Stimulated activated CD4-positive, alpha-beta T cell treated with anti-CD3 and anti-CD28 coated beads, TNF-alpha, amount 100 ng/mL, for 48 hours (primary cell): Measurements from ENCODE around the gene INSRR.

Experiments
- DNase-seq, 3 donors: peaks; one replicate each; pipeline ENCODE4 v3.0.0-alpha.2; 2020; ENCODE audit warnings: low read depth in 3 of 3

Gene INSRR

GRCh38 chr1:156826630-156827029, 32.3 kb downstream of the INSRR start:
- DNase-seq, result no peak

DNA sequence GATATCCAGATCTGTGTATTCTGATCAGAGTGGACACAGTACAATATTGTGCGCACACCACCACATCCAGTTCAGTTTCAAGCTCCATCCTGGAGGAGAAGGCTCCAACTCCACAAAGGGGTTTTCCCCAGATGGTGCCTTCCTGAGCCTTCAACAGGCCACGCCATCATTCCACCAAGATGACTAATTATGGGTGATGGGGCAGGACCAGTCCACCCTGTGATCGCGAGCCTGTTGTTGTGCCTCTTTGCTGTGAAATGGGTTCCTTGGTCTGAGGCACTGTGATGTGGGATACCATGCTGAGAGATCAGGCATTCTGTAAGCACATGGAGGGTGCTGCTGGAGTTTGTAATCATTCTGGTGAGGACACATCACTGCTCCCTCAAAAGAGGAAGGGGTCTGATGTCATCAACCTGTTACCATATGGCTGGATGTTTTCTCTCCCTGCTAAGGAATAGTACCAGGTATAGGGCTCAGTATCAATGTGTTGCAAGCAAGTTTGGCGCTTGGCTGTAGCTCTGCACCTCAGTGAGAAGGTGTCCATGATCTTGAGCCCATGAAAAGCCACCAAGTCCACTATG, 35.6 kb downstream of the INSRR start:
- no peak for DNase-seq

GRCh38 chr1:156822680-156823079, 36.2 kb downstream of the INSRR start:
- no peak for DNase-seq

DNA sequence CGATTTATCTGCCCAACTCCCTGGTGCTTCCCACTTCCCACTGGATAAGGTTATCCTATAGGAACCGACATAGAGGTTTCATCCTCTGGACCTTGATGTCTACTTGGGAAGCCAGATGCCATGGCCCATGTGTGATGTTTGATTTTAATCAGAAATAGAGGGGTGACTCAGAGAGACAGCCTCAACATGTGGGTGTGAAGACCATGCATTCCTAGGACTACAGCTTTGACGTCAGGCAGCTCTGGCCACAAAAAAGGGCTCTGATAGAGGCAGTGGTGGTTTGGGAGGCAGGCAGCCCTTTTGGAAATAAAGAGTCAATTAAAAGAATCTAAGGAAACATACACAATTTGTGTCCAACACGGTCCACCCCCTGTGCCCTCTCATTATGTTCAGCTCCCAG, 37.1 kb downstream of the INSRR start:
- no peak for DNase-seq

GRCh38 chr1:156816561-156817328, 42.2 kb downstream of the INSRR start, which contains the start of gene SH2D2A:
Gene SH2D2A, minus strand, starts transcription at chr1:156816848. Its CDS starts 140 bp downstream, at chr1:156816708.
- DNase-seq, result peak; percentile 86 to 93 (median 87)

DNA sequence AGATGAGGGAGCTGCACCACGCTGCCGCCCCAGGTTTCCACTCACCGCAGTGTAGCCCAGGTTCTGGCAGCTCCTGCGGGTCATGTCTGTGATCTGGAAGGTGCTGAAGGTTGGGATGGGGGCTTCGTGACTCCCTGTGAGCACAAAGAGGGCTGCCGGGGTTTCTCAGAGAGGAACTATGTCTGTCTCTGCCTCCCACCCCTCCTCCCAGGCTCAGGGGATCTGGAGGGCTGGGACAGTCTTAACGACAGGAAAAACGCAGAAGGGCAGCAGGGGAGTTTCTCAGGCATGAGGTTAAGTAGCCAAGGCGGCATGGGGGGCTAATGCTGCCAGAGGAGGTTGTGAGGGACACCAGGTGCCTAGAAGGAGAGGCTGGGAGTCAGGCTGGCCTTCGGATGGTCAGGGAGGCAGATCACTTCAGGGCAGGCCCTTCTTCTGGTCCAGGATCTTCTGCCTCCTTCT, 42.9 kb downstream of the INSRR start:
- no peak for DNase-seq

GRCh38 chr1:156815307-156815826, 43.5 kb downstream of the INSRR start:
- no peak for DNase-seq

DNA sequence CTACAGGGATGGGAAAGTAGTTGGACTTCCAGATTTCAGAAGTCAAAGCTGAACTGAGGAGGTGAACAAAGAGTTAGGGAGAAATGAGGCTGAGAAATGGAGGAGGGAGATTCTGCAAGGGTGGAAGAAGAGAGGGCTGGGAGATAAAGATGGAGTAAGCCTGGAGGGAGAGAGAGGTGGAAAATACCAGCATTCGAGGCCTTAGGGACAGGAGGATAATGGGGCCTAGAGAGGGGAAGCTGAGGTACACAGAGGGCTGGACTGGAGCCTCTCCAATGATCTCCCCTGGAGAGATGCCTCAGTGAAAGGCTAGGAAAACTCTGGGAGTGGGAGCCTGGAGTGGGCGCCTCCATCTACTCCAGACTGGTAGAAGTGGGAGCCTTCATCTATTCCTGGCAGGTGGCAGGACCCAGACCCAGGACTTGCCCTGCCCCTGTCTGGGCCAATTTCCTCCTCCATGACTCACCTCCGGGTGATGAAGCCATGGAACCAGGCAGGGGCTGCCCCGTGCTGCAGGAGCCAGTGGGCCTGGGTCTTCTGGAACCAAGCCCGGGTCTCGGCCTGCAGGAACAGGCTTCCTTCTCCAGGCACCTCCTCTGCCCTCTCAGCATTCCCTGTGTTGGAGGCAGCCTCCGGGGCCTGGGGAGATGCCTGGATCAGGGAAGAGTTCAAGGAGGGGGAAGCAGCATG, 44.2 kb downstream of the INSRR start:
- DNase-seq, result no peak

GRCh38 chr1:156813750-156814570, 45.0 kb downstream of the INSRR start:
- peak in 2 of 3 donors; percentile 53 to 75 for DNase-seq

DNA sequence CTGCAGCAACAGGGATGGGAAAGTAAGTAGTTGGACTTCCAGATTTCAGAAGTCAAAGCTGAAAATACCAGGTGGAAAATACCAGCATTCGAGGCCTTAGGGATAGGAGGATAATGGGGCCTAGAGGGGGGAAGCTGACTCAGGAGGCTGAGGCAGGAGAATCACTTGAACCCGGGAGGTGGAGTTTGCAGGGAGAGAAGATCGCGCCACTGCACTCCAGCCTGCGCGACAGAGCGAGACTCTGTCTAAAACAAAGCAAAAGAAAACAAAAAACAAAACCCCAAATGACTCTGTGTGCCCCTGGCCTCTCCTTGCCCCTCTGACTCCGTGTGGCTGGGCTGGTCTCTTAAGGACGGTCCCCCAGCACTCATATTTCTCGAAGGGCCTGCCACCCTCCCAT, 45.6 kb downstream of the INSRR start:
- no peak for DNase-seq

GRCh38 chr1:156812293-156812990, 46.5 kb downstream of the INSRR start:
- no peak for DNase-seq

- DNase-seq, result no peak
Observed at GRCh38 chr1:156811168-156811567, 47.7 kb downstream of the INSRR start.

DNA sequence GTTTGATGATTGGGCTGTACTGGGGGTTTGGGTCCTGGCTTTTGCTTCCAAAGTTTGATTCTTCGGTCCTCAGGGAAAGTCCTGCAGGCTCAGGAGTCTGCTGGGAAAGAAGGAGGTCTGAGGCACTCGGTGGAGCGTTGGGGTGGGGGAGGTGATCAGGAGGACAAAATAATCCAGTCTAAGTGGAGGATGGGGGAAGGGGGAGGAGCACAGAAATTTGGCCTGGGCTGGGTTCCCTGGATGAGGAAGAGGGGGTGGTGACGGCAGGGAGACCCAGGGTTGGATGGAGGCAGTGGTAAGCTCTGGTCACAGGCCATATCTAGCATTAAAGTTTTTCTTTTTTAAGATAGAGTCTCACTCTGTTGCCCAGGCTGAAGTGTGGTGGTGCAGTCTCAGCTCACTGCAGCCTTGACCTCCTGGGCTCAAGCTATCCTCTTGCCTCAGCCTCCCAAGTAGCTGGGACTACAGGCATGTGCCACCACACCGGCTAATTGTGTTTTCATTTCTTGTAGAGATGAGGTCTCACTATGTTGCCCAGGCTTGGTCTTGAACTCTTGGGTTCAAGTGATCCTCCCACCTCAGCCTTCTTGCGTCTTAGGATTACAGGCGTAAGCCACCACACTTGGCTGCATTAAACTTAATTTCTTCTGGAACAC, 49.1 kb downstream of the INSRR start:
- no peak for DNase-seq

- no peak for DNase-seq
Observed at GRCh38 chr1:156809281-156809680, 49.6 kb downstream of the INSRR start.

- no peak for DNase-seq
Observed at GRCh38 chr1:156808186-156809030, 50.5 kb downstream of the INSRR start.

- no peak for DNase-seq
Observed at GRCh38 chr1:156807627-156808026, 51.3 kb downstream of the INSRR start.

DNA sequence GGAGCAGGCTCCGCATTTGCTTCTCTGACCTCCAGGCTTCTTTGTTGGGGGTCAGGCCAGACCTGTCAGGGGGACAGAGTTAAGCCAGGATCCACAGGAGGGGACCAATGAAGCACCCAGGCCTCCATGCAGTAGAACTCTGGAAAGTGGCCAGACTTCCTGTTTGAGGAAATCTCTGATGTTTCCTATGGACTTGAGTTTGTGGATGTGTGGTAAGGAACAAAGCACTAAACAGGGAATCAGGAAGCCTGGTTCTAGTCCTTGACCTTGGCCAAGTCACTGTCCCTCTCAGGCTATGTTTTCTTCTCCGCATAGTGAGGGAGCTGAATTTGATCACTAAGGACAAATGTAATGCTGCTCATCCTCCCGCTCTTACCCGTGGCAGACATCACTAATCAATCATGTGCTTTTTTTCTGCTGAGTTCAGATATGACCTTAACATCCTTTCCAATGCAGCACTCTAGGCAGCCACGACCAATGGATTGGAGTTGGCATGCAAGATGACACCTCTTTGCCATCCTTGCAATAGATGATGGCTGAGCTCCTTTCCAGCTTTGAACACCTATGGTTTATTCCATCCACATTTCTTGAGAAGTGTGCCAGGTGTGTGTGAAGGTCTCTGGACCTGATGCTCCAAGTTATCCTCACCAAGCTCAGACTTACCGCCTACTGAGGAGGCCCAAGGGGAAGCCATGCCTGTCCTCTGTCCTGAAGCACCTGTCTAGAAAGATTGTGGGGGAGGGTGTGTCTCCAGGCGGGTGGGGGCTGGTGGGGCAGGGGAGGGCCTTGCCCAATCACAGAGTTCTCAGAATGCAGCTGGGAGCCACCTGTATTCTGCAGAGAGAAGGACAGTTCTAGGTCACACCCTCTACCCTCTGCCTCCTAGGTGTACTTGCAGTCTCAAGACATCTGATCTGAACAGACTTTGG, 52.1 kb downstream of the INSRR start:
- DNase-seq, result no peak

DNA sequence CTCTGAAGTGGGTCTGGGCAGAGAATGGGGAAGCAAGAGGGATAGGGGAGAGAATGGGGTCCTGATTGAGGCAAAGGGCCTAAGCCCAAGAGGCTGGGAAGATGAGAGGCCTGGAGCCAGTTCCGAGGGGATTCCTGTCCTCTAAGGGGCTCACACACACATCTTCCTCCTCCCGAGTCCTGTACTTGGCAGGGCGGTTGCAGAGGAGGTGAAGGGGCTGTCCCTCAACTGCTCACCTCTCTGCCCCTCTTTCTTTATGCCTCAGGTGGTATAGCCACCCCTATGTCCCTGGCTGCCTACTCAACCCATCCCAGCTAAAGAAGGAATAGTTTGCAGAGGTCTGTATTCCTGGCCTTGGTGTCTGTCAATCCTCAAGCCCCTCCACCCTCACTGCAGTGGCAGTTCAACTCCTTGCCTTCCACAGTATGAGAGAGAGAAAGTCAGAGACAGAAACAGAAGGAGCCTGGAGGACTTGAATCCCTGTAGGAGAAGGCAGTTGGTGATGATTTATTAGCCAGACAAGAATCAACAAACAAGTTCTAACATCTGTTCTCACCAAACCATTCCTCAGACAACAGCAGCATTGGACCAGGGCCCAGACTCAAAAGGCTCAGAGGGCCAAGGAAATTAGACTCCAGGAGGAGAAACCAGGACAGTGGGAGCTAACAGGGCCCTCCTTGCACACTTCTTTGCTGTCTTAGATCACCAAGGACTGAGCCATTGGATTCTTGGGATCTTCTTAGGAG, 53.0 kb downstream of the INSRR start:
- DNase-seq, result no peak
